GM12878 (cell line): Measurements from ENCODE around the gene RIMBP2. TPM values are rescaled to one million over a fixed set of nuclear protein-coding genes. Genes with fewer than 3 reads are reported as not detected.

ENCODE experiments used
- ATAC-seq: fragments of 200-7000 bp; cut with Tn5 transposase; 3 replicates; pipeline ENCODE4 v1.9.1; 2020; ENCODE audit warnings: mild to moderate bottlenecking, moderate library complexity
- BruUV-seq: library from RNA; stranded (reverse); fragments of 400-500 nt; replicated peaks from 2 replicates; lab custom pipeline; 2021; lab: Mats Ljungman, UMichigan
- CTCF ChIA-PET: fragments of 300-600 bp; sonication (Branson Sonifier 250); formaldehyde crosslinking; extraction: SDS; loops from one replicate; lab custom pipeline; 2021; ENCODE audit warnings: inconsistent platforms; lab: Yijun Ruan, JAX
- POLR2A ChIA-PET: fragments of 350-600 bp; formaldehyde crosslinking; extraction: SDS; loops from one replicate; lab custom pipeline; 2021; ENCODE audit warnings: inconsistent platforms; lab: Charles Lee
- RAD21 ChIA-PET: fragments of 300-600 bp; sonication (Branson Sonifier 250); formaldehyde crosslinking; loops from one replicate; lab custom pipeline; 2023; ENCODE audit warnings: antibody characterized with exemption; ENCODE audit not compliant: unreplicated experiment; lab: Charles Lee
- SMC1A ChIA-PET: fragments of 300-600 bp; sonication (Branson Sonifier 250); formaldehyde crosslinking; loops from one replicate; lab custom pipeline; 2023; ENCODE audit not compliant: unreplicated experiment, uncharacterized antibody; lab: Charles Lee
- DNase-seq: peaks from one replicate; pipeline ENCODE4 v3.0.0-alpha.2; 2011; ENCODE audit warnings: low read depth, low spot score
- FAIRE-seq: peaks from 3 replicates; lab custom pipeline; 2011; peaks lifted over from hg19 to GRCh38; lab: Jason Lieb, UNC
- H2AFZ ChIP-seq: 2 replicates; pipeline ENCODE4 v1.6.0; 2011; ENCODE audit warnings: low read depth, low read length, control low read depth; ENCODE audit not compliant: control insufficient read depth
- H3K27ac ChIP-seq: 2 replicates; pipeline ENCODE4 v1.5.1; 2011; ENCODE audit warnings: control low read depth; ENCODE audit not compliant: control insufficient read depth, insufficient read depth
- H3K27me3 ChIP-seq, 2 experiments: replicated peaks in 1 of 2; 2 replicates each; pipeline versions ENCODE4 v1.6.0 to v1.6.1; 2011; ENCODE audit warnings: low read length in 1 of 2; ENCODE audit not compliant: control insufficient read depth in 2 of 2, insufficient read depth in 2 of 2
- H3K36me3 ChIP-seq, 2 experiments: 2 replicates each; pipeline ENCODE4 v1.5.1; 2011; ENCODE audit warnings: low read length in 1 of 2; ENCODE audit not compliant: control insufficient read depth in 2 of 2, insufficient read depth in 2 of 2
- H3K4me1 ChIP-seq: 2 replicates; pipeline ENCODE4 v1.6.1; 2011; ENCODE audit warnings: mild to moderate bottlenecking, low read length, moderate library complexity, mixed read lengths; ENCODE audit not compliant: control insufficient read depth, insufficient read depth
- H3K4me2 ChIP-seq: 2 replicates; pipeline ENCODE4 v1.6.0; 2011; ENCODE audit warnings: control low read depth; ENCODE audit not compliant: control insufficient read depth, insufficient read depth
- H3K4me3 ChIP-seq: fragments of 200-600 bp; sonication (generic); 2 replicates; pipeline ENCODE4 v1.5.1; 2016
- H3K79me2 ChIP-seq: 2 replicates; pipeline ENCODE4 v1.6.0; 2011; ENCODE audit warnings: low read length; ENCODE audit not compliant: control insufficient read depth, insufficient read depth
- H3K9ac ChIP-seq: 2 replicates; pipeline ENCODE4 v1.8.0; 2011; ENCODE audit warnings: low read length, control low read depth, mixed read lengths; ENCODE audit not compliant: control insufficient read depth, insufficient read depth
- H3K9me3 ChIP-seq: replicated peaks from 3 replicates; pipeline ENCODE4 v1.5.1; 2011; ENCODE audit warnings: mild to moderate bottlenecking, low read length; ENCODE audit not compliant: control insufficient read depth, insufficient read depth
- H4K20me1 ChIP-seq: 2 replicates; pipeline ENCODE4 v1.6.0; 2011; ENCODE audit not compliant: control insufficient read depth, insufficient read depth
- HDAC2 ChIP-seq: fragments of 200-600 bp; sonication (generic); IDR thresholded peaks from 2 replicates; pipeline ENCODE4 v1.6.1; 2017
- NKRF ChIP-seq: fragments of 450-650 bp; conservative IDR thresholded peaks from 2 replicates; pipeline ENCODE4 v1.6.1; 2017; ENCODE audit warnings: mild to moderate bottlenecking, moderate library complexity
- POU2F2 ChIP-seq: IDR thresholded peaks from 3 replicates; pipeline ENCODE4 v1.6.1; 2011; ENCODE audit warnings: low read depth, mild to moderate bottlenecking, low read length, borderline replicate concordance
- USF1 ChIP-seq: IDR thresholded peaks from 2 replicates; pipeline ENCODE4 v1.6.1; 2011; ENCODE audit warnings: borderline replicate concordance, low read depth, mild to moderate bottlenecking, moderate library complexity, mixed read lengths, low read length; ENCODE audit not compliant: insufficient read depth; ENCODE audit errors: extremely low read length
- ZNF217 ChIP-seq: fragments of 450-650 bp; IDR thresholded peaks from 2 replicates; pipeline ENCODE4 v1.6.1; 2017; ENCODE audit warnings: antibody characterized with exemption, mild to moderate bottlenecking
- ZSCAN29 ChIP-seq: fragments of 450-650 bp; IDR thresholded peaks from 2 replicates; pipeline ENCODE4 v1.6.1; 2017; ENCODE audit warnings: mild to moderate bottlenecking, moderate library complexity
- WGBS: methylation state at CpG from one replicate; pipeline ENCODE4 v1.1.6; 2016; ENCODE audit warnings: low lambda C conversion rate; ENCODE audit not compliant: insufficient replicate concordance, insufficient coverage; ENCODE audit errors: missing lambda C conversion rate; 5-methylcytosine and 5-hydroxymethylcytosine counted together
- in situ Hi-C: fragments of 300-500 bp; cut with MboI; formaldehyde crosslinking; loops from 9 replicates; pipeline ENCODE4 v1.14.3; 2018; ENCODE audit warnings: mixed read lengths
- intact Hi-C: fragments of 100-400 bp; cut with micrococcal nuclease; formaldehyde crosslinking; loops from one replicate; pipeline ENCODE4 v1.14.2; 2022; ENCODE audit not compliant: unreplicated experiment
- polyA plus RNA-seq, 11 experiments: library from polyadenylated mRNA; depleted of rRNA in 4 of 11; unstranded in 6 of 11; stranded (reverse) in 5 of 11; fragments of >200 nt; fragmentation: Nextera tagmentation in 4 of 11; fragmentation: Illumina TruSeq in 1 of 11; extraction: Ambion mirVana in 4 of 11; extraction: Trizol in 1 of 11; gene quantifications; 1 replicate in 1 of 11; 2 replicates in 10 of 11; pipeline versions ENCODE4 v1.2.1 to v1.2.3, GENCODE V29; 2011 to 2016; ENCODE audit warnings: inconsistent platforms in 2 of 11, missing spikeins in 2 of 11, low read depth in 1 of 11
- total RNA-seq, 4 experiments: library from RNA; depleted of rRNA in 3 of 4; stranded (reverse); fragments of >200 nt in 3 of 4; fragmentation: Illumina TruSeq in 1 of 4; extraction: Trizol in 1 of 4; gene quantifications; 2 replicates each; pipeline versions ENCODE4 v1.2.1 to v1.2.3, GENCODE V29; 2013 to 2021

The RIMBP2 gene
- total and polyA plus RNA-seq, 10 of the 15 experiments (the other 5 are each of a cell fraction or from before 2014, with no cell fraction given), result 0.04 to 2.9 (median 0.07) TPM; not detected in 1

- CTCF ChIA-PET, result no interaction called here
- Histone ChIP-seq H3K4me2 (no peak overlapping the region), H3K4me3 (no peak overlapping the region), H4K20me1 (no peaks in the 10 kb centered on the region), H3K36me3 (no peaks in the 10 kb centered on the region), H3K4me1 (no peaks in the 10 kb centered on the region), H3K9me3 (no peaks in the 10 kb centered on the region), H3K79me2 (no peaks in the 10 kb centered on the region), H2AFZ (no peak overlapping the region), H3K27me3 (no peaks in the 10 kb centered on the region), H3K27ac (no peak overlapping the region), H3K9ac (no peak overlapping the region)
- DNase-seq (no peak), ATAC-seq (no peak), FAIRE-seq (no peak)
- in situ Hi-C loops (no loop called here), intact Hi-C loops (no loop called here)
- TF ChIP-seq NKRF (no peak), ZSCAN29 (no peak), USF1 (no peak), POU2F2 (no peak), ZNF217 (no peak), HDAC2 (no peak)
- SMC1A ChIA-PET, result no interaction called here
- WGBS, result 49% methylated on average over 14 of the region's 14 CpGs
- RAD21 ChIA-PET, result no interaction called here
- no TSS peak for BruUV-seq
- POLR2A ChIA-PET, result no interaction called here
These were observed 103.0 kb downstream of the RIMBP2 start for GRCh38 chr12:130613131-130613530.
